ENCODE results near the gene SATB1. TPM values are rescaled to one million over a fixed set of nuclear protein-coding genes. Genes with fewer than 3 reads are reported as not detected.

Gene SATB1
- total RNA-seq, 3 donors from 2014 or later (not counting 1 experiment from before 2014, with no cell fraction given): 137 to 162 (median 151) TPM

DNA sequence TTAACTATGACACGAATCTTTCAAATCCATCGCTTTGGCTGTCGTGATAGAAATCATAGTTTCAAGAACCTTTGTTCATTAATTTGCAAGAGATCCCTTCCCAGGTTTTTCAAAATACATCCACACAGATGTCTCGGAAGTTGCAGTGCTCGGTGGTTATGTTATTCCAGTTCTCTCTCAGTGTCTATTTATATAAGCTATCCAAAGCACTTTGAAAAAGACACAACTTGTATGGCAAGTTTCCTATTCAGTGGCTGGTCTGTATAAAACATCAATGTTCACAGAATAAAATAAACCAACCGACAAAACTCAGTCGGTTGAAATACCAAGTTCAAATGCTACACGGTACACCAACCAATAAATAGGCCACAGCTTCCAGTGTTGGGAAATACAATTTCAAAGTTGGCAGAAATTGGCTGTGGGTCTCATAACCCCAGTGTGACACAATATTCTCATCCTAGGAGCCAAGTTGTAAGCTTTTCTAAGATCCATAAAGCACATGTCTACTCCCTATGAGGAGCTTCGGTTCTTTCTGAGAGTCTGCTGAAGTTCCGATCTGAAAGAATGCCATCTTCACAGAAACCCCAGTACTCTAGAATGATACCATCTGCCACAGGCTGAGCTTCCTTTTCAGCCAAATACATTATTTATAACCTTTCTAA is 23.7 kb downstream of the SATB1 start:
- no peak overlapping the region for H3K4me3 ChIP-seq (ENCODE audit: low read length)
- no peaks in the 10 kb centered on the region for H3K9me3 ChIP-seq (ENCODE audit: control insufficient read depth, insufficient read depth, low read length)
- peaks cover 41% of the 10 kb centered on the region for H3K36me3 ChIP-seq (ENCODE audit: control insufficient read depth, insufficient read depth, low read length)
- intact Hi-C loops (cut with micrococcal nuclease): no loop called here
- peaks cover 14% of the 10 kb centered on the region for H3K36me3 Mint-ChIP-seq
- no peaks in the 10 kb centered on the region for H3K4me1 ChIP-seq (ENCODE audit: control insufficient read depth, insufficient read depth, low read length)
- peaks cover 68 to 74% of the 10 kb centered on the region in 2 donors for H3K4me1 Mint-ChIP-seq
- no peaks in the 10 kb centered on the region for H3K27me3 ChIP-seq (ENCODE audit: control insufficient read depth, insufficient read depth, low read length)
- no peak for ATAC-seq
- TF ChIP-seq, protein P1, sequence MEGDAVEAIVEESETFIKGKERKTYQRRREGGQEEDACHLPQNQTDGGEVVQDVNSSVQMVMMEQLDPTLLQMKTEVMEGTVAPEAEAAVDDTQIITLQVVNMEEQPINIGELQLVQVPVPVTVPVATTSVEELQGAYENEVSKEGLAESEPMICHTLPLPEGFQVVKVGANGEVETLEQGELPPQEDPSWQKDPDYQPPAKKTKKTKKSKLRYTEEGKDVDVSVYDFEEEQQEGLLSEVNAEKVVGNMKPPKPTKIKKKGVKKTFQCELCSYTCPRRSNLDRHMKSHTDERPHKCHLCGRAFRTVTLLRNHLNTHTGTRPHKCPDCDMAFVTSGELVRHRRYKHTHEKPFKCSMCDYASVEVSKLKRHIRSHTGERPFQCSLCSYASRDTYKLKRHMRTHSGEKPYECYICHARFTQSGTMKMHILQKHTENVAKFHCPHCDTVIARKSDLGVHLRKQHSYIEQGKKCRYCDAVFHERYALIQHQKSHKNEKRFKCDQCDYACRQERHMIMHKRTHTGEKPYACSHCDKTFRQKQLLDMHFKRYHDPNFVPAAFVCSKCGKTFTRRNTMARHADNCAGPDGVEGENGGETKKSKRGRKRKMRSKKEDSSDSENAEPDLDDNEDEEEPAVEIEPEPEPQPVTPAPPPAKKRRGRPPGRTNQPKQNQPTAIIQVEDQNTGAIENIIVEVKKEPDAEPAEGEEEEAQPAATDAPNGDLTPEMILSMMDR (IDR thresholded peaks at IDR 0.05): no peak
- no peaks in the 10 kb centered on the region for H3K9me3 Mint-ChIP-seq
- peak in 1 of 2 donors; percentile 34 for DNase-seq
- H3K27ac ChIP-seq (ENCODE audit: low read length): no peak overlapping the region
- 89% methylated on average over 10 of the region's 10 CpGs for WGBS (ENCODE audit: insufficient coverage)
- H3K27me3 Mint-ChIP-seq (ENCODE audit: low read depth in 2 of 2): no peaks in the 10 kb centered on the region
- H3K4me3 Mint-ChIP-seq: no peak overlapping the region
- peak overlapping the region; percentile 61 to 79 for H3K27ac Mint-ChIP-seq

DNA sequence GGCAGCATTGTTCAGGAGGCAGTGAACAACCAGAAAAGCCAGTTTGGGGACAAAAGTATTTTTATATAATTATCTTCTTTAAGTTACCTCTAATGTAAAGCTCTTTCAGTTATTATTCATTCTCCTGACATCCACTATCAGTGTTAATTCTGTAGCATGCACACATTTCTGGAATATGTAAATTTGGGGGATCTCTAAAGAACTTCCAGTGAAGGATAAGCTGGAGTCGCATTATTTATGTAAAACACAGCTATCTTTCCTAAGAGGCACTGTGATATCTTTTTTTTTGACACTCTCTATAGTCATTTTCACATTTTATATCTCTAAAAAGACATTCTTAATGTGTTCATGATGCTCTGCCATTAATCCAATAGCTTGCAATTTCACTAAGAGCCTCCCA is 26.7 kb downstream of the SATB1 start:
- WGBS (ENCODE audit: insufficient coverage): 100% methylated on average over 1 of the region's 1 CpG
- DNase-seq: no peak
- TF ChIP-seq, protein P1 (IDR thresholded peaks at IDR 0.05): no peak
- Histone ChIP-seq H3K27ac (ENCODE audit: low read length) (no peak overlapping the region), H3K4me1 (ENCODE audit: control insufficient read depth, insufficient read depth, low read length) (no peaks in the 10 kb centered on the region), H3K27me3 (ENCODE audit: control insufficient read depth, insufficient read depth, low read length) (no peaks in the 10 kb centered on the region), H3K36me3 (ENCODE audit: control insufficient read depth, insufficient read depth, low read length) (peaks cover 51% of the 10 kb centered on the region), H3K9me3 (ENCODE audit: control insufficient read depth, insufficient read depth, low read length) (no peaks in the 10 kb centered on the region), H3K4me3 (ENCODE audit: low read length) (no peak overlapping the region)
- H3K27ac Mint-ChIP-seq: peak overlapping the region; percentile 33 to 55
- H3K4me1 Mint-ChIP-seq: peaks cover 60 to 65% of the 10 kb centered on the region in 2 donors
- H3K9me3 Mint-ChIP-seq: no peaks in the 10 kb centered on the region
- no peak for ATAC-seq
- H3K27me3 Mint-ChIP-seq (ENCODE audit: low read depth in 2 of 2): no peaks in the 10 kb centered on the region
- H3K36me3 Mint-ChIP-seq: peaks cover 26% of the 10 kb centered on the region
- H3K4me3 Mint-ChIP-seq: no peak overlapping the region
- intact Hi-C loops (cut with micrococcal nuclease): loop anchor here (10.0 kb wide), 1 partner anchor 184 kb away; no protein-coding TSS in a partner anchor

DNA sequence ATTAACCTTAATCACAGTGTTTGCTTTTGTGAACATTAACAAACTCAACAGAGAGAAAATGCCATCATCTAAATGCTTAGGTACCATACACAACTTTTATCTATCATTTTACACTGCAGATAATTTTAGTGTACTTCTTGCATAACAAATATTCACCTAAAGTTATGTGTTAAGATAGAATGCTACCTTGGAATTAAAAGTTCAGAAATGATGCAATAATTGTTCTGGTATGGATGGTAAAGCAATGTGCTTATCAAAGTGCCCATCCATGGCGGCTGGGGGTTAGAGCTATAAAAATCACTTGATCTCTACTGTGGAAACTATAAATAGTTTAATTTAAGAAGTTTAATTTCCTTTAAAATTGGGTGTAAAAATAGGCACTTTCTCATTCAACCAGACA is 28.7 kb downstream of the SATB1 start:
- Histone ChIP-seq H3K27ac (ENCODE audit: low read length) (no peak overlapping the region), H3K4me1 (ENCODE audit: control insufficient read depth, insufficient read depth, low read length) (no peaks in the 10 kb centered on the region), H3K27me3 (ENCODE audit: control insufficient read depth, insufficient read depth, low read length) (no peaks in the 10 kb centered on the region), H3K36me3 (ENCODE audit: control insufficient read depth, insufficient read depth, low read length) (peaks cover 68% of the 10 kb centered on the region), H3K9me3 (ENCODE audit: control insufficient read depth, insufficient read depth, low read length) (no peaks in the 10 kb centered on the region), H3K4me3 (ENCODE audit: low read length) (no peak overlapping the region)
- TF ChIP-seq, protein P1 (IDR thresholded peaks at IDR 0.05): no peak
- DNase-seq (no peak), ATAC-seq (no peak)
- peaks cover 48 to 52% of the 10 kb centered on the region in 2 donors for H3K4me1 Mint-ChIP-seq
- peak overlapping the region; percentile 51 to 55 for H3K27ac Mint-ChIP-seq
- no peaks in the 10 kb centered on the region for H3K9me3 Mint-ChIP-seq
- intact Hi-C loops (cut with micrococcal nuclease): loop anchor here (10.0 kb wide), 1 partner anchor 182 kb away; no protein-coding TSS in a partner anchor
- H3K4me3 Mint-ChIP-seq: no peak overlapping the region
- no peaks in the 10 kb centered on the region for H3K27me3 Mint-ChIP-seq (ENCODE audit: low read depth in 2 of 2)
- H3K36me3 Mint-ChIP-seq: peaks cover 26% of the 10 kb centered on the region
- WGBS (ENCODE audit: insufficient coverage): no CpG with 5 or more reads among the region's 1 CpG
